ENCODE data around the gene EEF1B2. TPM values are rescaled to one million over a fixed set of nuclear protein-coding genes. Genes with fewer than 3 reads are reported as not detected.

EEF1B2 gene
- total RNA-seq, 1 experiment from 2014 or later = 611 TPM

GRCh38 chr2:206190111-206190510, 30.4 kb downstream of the EEF1B2 start:
- no peak overlapping the region for H3K27ac Mint-ChIP-seq
- no peak overlapping the region for H3K4me3 Mint-ChIP-seq
- H3K4me1 Mint-ChIP-seq = peaks cover 6% of the 10 kb centered on the region
- no peaks in the 10 kb centered on the region for H3K36me3 Mint-ChIP-seq
- TF ChIP-seq ZNF219 (CRISPR knock-in tag; IDR thresholded peaks at IDR 0.05; ENCODE audit: borderline replicate concordance) (no peak), ZNF232 (CRISPR knock-in tag; IDR thresholded peaks at IDR 0.05) (no peak), ZNF416 (CRISPR knock-in tag; IDR thresholded peaks at IDR 0.05) (no peak), USF1 (CRISPR knock-in tag; IDR thresholded peaks at IDR 0.05) (no peak), CTCF (IDR thresholded peaks at IDR 0.05) (no peak), MAX (CRISPR knock-in tag; IDR thresholded peaks at IDR 0.05) (no peak), JAZF1 (CRISPR knock-in tag; IDR thresholded peaks at IDR 0.05) (no peak), ERG (CRISPR knock-in tag; IDR thresholded peaks at IDR 0.05) (no peak), NR2C2 (CRISPR knock-in tag; IDR thresholded peaks at IDR 0.05) (no peak), FOXJ3 (CRISPR knock-in tag; IDR thresholded peaks at IDR 0.05; ENCODE audit: borderline replicate concordance) (no peak), ZNF425 (CRISPR knock-in tag; conservative IDR thresholded peaks at IDR 0.05) (no peak), USF2 (CRISPR knock-in tag; IDR thresholded peaks at IDR 0.05) (no peak), ESRRA (CRISPR knock-in tag; IDR thresholded peaks at IDR 0.05; ENCODE audit: borderline replicate concordance) (no peak), PRRX2 (CRISPR knock-in tag; IDR thresholded peaks at IDR 0.05) (no peak), RELA (CRISPR knock-in tag; IDR thresholded peaks at IDR 0.05; ENCODE audit: borderline replicate concordance) (no peak), SOX15 (CRISPR knock-in tag; IDR thresholded peaks at IDR 0.05) (no peak), SMAD4 (CRISPR knock-in tag; IDR thresholded peaks at IDR 0.05) (no peak)
- H3K27me3 Mint-ChIP-seq (ENCODE audit: low read depth) = no peaks in the 10 kb centered on the region
- ChIA-PET CTCF (no interaction called here), POLR2A (no interaction called here)
- ATAC-seq = no peak
- no peaks in the 10 kb centered on the region for H3K9me3 Mint-ChIP-seq
- no peak for DNase-seq (ENCODE audit: low spot score)

GRCh38 chr2:206190689-206191088, 31.0 kb downstream of the EEF1B2 start:
- Mint-ChIP-seq H3K27ac (no peak overlapping the region), H3K27me3 (ENCODE audit: low read depth) (no peaks in the 10 kb centered on the region), H3K4me3 (no peak overlapping the region), H3K36me3 (no peaks in the 10 kb centered on the region), H3K9me3 (no peaks in the 10 kb centered on the region), H3K4me1 (peaks cover 6% of the 10 kb centered on the region)
- POLR2A ChIA-PET = no interaction called here
- CTCF ChIA-PET = no interaction called here
- no peak for DNase-seq (ENCODE audit: low spot score)
- no peak for ATAC-seq
- TF ChIP-seq ARID4B (CRISPR knock-in tag; IDR thresholded peaks at IDR 0.05; ENCODE audit: borderline replicate concordance) (no peak), NFATC4 (CRISPR knock-in tag; IDR thresholded peaks at IDR 0.05) (no peak), PRDM15 (CRISPR knock-in tag; IDR thresholded peaks at IDR 0.05) (no peak), TCF7 (CRISPR knock-in tag; IDR thresholded peaks at IDR 0.05; ENCODE audit: low read depth) (no peak)

All from WTC11 (cell line).